AG10803 (cell line): ENCODE data around the gene ARID4B.
"Not testable (repeated sequence)": the region's sequence is repeated elsewhere in the genome, so short reads cannot be mapped to it uniquely, and the experiment has no call there.

Experiments
- DNase-seq: peaks from one replicate; pipeline ENCODE4 v3.0.0; 2010; ENCODE audit warnings: low read depth
- H3K4me3 ChIP-seq: 2 replicates; pipeline ENCODE4 v1.5.1; 2011; ENCODE audit warnings: mild to moderate bottlenecking, low read length, control low read depth
- TF ChIP-seq, protein P1 (sequence below): conservative IDR thresholded peaks from 2 replicates; pipeline ENCODE4 v1.5.1; 2011; ENCODE audit warnings: mild to moderate bottlenecking, low read length, control low read depth, inconsistent platforms

Gene ARID4B

DNA sequence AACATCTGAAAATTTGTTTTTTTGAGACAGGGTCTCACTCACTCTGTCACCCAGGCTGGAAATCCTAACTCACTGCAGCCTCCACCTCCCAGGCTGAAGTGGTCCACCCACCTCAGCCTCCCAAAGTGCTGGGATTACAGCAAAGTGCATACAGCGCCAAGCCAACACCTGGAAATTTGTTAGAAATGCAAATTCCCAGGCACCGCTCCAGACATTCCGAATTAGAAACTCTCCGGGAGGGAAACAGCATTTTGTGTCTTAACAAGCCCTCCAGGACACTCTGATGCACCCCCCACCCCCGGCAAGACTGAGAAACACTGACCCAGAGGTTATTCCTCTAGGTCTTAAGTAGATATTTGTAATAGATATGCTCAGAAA, 49.1 kb downstream of the ARID4B start:
- DNase-seq: no peak
- TF ChIP-seq, protein P1, sequence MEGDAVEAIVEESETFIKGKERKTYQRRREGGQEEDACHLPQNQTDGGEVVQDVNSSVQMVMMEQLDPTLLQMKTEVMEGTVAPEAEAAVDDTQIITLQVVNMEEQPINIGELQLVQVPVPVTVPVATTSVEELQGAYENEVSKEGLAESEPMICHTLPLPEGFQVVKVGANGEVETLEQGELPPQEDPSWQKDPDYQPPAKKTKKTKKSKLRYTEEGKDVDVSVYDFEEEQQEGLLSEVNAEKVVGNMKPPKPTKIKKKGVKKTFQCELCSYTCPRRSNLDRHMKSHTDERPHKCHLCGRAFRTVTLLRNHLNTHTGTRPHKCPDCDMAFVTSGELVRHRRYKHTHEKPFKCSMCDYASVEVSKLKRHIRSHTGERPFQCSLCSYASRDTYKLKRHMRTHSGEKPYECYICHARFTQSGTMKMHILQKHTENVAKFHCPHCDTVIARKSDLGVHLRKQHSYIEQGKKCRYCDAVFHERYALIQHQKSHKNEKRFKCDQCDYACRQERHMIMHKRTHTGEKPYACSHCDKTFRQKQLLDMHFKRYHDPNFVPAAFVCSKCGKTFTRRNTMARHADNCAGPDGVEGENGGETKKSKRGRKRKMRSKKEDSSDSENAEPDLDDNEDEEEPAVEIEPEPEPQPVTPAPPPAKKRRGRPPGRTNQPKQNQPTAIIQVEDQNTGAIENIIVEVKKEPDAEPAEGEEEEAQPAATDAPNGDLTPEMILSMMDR: no peak
- H3K4me3 ChIP-seq: no peak overlapping the region

DNA sequence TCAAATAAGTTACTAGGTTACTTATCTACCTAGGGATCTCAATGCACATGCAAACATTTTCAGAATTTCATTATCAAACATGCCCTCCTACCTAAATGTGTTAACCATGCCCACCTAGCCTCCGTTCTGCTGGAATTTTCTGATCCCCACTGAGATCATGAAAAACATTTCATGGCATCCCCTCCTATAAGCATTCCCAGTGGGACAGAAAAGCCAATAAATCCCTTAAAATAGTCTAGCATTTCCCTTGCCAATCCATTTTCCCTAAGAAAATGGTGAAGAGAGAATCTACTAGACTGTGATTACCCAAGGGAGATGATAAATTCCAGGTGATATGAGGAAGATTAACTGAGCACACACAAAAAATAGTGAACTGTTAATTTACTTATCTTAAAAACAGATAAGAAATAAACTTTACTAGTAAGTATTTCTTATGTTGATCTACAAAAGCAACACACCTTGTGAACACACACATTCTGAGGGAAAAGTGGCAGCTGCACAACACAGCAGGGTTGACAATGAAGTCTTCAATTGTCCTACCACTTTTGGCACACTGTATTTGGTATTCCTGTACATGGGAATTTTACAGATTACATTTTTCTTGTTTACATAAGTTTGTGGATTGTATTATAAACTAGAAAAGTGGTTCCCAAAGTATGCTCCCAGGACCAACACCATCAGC, 49.6 kb downstream of the ARID4B start:
- no peak for DNase-seq
- TF ChIP-seq, protein P1: no peak
- no peak overlapping the region for H3K4me3 ChIP-seq

DNA sequence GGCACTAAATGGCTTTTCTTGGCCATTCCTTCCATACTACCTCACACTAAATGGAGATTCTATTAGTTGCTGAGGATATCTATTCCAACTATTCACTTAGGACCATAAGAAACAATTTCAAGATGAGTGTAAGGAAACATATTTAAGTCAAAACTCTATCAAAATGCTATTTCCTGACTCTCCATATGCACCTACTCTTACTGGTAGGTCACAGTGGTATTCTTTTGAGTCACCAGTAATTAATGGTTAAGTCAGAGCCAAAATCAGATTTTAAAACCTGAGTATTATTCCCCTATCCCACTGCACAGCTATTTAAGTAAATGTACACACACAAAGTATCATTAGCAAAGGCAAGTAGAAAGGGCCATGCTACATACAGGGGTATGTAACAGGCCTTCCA, 50.3 kb downstream of the ARID4B start:
- no peak for DNase-seq
- TF ChIP-seq, protein P1: no peak
- H3K4me3 ChIP-seq: no peak overlapping the region

DNA sequence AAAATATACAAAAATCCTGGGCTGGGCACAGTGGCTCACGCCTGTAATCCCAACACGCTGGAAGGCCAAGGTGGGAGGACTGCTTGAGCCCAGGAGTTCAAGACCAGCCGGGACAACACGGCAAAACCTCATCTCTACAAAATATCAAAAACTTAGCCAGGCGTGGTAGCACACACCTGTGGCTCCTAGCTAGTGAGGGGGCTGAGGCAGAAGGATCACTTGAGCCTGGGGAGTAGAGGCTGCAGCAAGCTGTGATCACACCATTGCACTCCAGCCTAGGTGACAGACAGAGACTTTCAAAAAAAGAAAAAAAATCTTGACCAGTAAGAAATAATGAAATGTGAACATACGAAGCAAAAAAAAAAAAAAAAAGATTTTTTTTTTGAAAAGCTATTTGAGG, 52.1 kb downstream of the ARID4B start:
- no peak overlapping the region for H3K4me3 ChIP-seq
- TF ChIP-seq, protein P1: no peak
- DNase-seq: no peak

DNA sequence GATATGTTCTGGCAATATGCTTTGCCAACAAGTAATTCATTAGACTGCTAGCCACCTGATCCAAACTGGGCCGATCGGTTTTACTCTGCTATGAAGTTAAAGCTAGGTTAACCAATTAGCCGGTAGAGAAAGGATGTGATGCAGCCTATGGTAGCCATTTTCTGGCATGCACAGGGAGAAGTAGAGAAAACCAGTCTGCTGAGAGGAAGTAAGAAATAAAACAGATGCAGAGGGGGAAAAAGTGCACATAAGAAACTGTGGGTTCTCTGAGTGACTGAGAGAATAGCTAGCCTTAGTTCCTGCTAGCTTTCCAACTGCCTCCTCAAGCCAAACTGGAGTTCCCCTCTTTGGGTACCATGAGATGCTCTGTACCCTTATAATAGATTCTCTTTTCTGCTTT, 52.8 kb downstream of the ARID4B start:
- DNase-seq: no peak
- TF ChIP-seq, protein P1: no peak
- H3K4me3 ChIP-seq: no peak overlapping the region

DNA sequence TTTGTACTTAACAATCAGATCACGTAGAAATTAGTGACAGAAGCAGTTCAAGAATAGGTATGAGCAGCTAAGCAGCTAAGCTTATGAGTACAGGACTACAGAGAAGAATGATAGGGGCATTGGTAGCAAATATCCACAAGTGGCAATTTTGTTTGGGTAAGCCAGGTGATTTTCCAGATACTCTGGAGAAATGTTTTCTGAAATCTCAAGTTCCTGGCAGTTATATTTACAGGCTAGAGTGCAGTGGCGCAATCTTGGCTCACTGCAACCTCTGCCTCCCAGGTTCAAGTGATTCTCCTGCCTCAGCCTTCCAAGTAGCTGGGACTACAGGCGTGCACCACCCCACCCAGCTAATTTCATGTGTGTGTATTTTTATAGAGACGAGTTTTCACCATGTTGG, 55.1 kb downstream of the ARID4B start:
- TF ChIP-seq, protein P1: no peak
- H3K4me3 ChIP-seq: no peak overlapping the region
- DNase-seq: no peak

DNA sequence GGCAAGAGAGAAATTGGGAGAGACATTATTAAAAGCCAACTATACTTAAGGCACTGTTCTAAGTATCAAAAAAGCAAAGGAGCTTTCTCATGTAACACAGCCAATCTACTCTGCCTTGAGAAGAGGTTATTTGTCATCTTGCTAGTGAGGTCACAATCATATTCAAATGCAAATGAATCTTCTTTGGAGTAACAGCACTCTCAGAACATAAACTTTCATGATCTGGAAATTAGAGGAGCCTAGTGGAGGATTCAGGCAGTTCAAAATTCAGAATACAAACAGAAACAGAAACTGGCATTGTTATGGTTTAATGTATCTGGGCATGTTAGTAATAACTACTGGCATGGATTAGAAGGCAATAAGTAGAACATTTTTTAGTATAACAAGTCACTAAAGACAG, 57.4 kb downstream of the ARID4B start:
- peak overlapping the region; percentile 38 for H3K4me3 ChIP-seq
- TF ChIP-seq, protein P1: peak; percentile 41
- peak; percentile 42 for DNase-seq

DNA sequence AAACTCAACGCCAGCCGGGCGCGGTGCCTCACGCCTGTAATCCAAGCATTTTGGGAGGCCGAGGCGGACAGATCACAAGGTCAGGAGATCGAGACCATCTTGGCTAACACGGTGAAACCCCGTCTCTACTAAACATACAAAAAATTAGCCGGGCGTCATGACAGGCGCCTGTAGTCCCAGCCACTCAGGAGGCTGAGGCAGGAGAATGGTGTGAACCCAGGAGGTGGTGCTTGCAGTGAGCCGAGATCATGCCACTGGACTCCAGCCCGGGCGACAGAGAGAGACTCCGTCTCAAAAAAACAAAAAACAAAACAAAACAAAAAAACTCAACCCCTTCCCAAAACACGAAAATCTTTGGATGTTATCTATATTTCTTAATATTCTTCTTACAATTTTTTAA, 58.0 kb downstream of the ARID4B start:
- not testable (repeated sequence) for H3K4me3 ChIP-seq, DNase-seq
